Loucy (cell line): ENCODE data around the gene RNU6-7.

Experiments used
- EZH2phosphoT487 ChIP-seq: fragments of 200-600 bp; IDR thresholded peaks from 2 replicates; pipeline ENCODE4 v1.6.1; 2018; ENCODE audit warnings: antibody characterized with exemption, mild to moderate bottlenecking, moderate library complexity, borderline replicate concordance
- TF ChIP-seq, protein P1 (sequence below): fragments of 200-600 bp; sonication (generic); conservative IDR thresholded peaks from 2 replicates; pipeline ENCODE4 v1.5.1; 2014; ENCODE audit warnings: mild to moderate bottlenecking, antibody characterized with exemption, low read length

GRCh38 chr14:32167907-32168306 lies 33.9 kb upstream of the RNU6-7 start:
- TF ChIP-seq, protein P1, sequence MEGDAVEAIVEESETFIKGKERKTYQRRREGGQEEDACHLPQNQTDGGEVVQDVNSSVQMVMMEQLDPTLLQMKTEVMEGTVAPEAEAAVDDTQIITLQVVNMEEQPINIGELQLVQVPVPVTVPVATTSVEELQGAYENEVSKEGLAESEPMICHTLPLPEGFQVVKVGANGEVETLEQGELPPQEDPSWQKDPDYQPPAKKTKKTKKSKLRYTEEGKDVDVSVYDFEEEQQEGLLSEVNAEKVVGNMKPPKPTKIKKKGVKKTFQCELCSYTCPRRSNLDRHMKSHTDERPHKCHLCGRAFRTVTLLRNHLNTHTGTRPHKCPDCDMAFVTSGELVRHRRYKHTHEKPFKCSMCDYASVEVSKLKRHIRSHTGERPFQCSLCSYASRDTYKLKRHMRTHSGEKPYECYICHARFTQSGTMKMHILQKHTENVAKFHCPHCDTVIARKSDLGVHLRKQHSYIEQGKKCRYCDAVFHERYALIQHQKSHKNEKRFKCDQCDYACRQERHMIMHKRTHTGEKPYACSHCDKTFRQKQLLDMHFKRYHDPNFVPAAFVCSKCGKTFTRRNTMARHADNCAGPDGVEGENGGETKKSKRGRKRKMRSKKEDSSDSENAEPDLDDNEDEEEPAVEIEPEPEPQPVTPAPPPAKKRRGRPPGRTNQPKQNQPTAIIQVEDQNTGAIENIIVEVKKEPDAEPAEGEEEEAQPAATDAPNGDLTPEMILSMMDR: no peak
- no peak for TF ChIP-seq EZH2phosphoT487
